GM12878 (cell line): Measurements from ENCODE around the gene LRP4.
"Not testable (repeated sequence)": the region's sequence is repeated elsewhere in the genome, so short reads cannot be mapped to it uniquely, and the experiment has no call there.

Experiments used
- CTCF ChIP-seq, 3 experiments: IDR thresholded peaks in 2 of 3; conservative IDR thresholded peaks in 1 of 3; 2 replicates each; pipeline ENCODE4 v1.5.1; 2011; ENCODE audit warnings: low read depth in 3 of 3, low read length in 3 of 3, mild to moderate bottlenecking in 3 of 3, control low read depth in 2 of 3, moderate library complexity in 2 of 3, inconsistent platforms in 1 of 3, mixed read lengths in 1 of 3; ENCODE audit not compliant: control insufficient read depth in 2 of 3, insufficient read depth in 1 of 3; ENCODE audit errors: extremely low read depth in 1 of 3
- EP300 ChIP-seq, 2 experiments: fragments of 150-350 bp in 1 of 2; IDR thresholded peaks; 2 replicates each; pipeline ENCODE4 v1.6.1; 2011 to 2012; ENCODE audit warnings: low read depth in 2 of 2, low read length in 2 of 2, borderline replicate concordance in 1 of 2, improper control_type of control experiment in 1 of 2, inconsistent platforms in 1 of 2; ENCODE audit not compliant: control insufficient read depth in 1 of 2
- ETV6 ChIP-seq, 2 experiments: fragments of 450-650 bp in 1 of 2; IDR thresholded peaks in 1 of 2; conservative IDR thresholded peaks in 1 of 2; 2 replicates each; pipeline ENCODE4 v1.6.1; 2014; ENCODE audit warnings: antibody characterized with exemption in 1 of 2, borderline replicate concordance in 1 of 2, low read depth in 1 of 2, mild to moderate bottlenecking in 1 of 2, moderate library complexity in 1 of 2
- KDM1A ChIP-seq: fragments of 200-600 bp; sonication (generic); IDR thresholded peaks from 2 replicates; pipeline ENCODE4 v1.6.1; 2016; ENCODE audit warnings: borderline replicate concordance
- MXI1 ChIP-seq: fragments of 150-350 bp; IDR thresholded peaks from 2 replicates; pipeline ENCODE4 v1.6.1; 2011; ENCODE audit warnings: low read depth, mild to moderate bottlenecking, inconsistent platforms, low read length, improper control_type of control experiment
- PAX5 ChIP-seq: IDR thresholded peaks from 2 replicates; pipeline ENCODE4 v1.6.1; 2011; ENCODE audit warnings: low read depth, low read length, borderline replicate concordance
- RB1 ChIP-seq: fragments of 450-650 bp; formaldehyde crosslinking; IDR thresholded peaks from 2 replicates; pipeline ENCODE4 v1.6.1; 2017; ENCODE audit warnings: mild to moderate bottlenecking, borderline replicate concordance
- SP1 ChIP-seq: IDR thresholded peaks from one replicate; pipeline ENCODE4 v1.6.1; 2011; ENCODE audit warnings: low read depth, low read length
- ZNF592 ChIP-seq: fragments of 450-650 bp; IDR thresholded peaks from 2 replicates; pipeline ENCODE4 v1.6.1; 2017; ENCODE audit warnings: mild to moderate bottlenecking, moderate library complexity
- TF ChIP-seq, protein P1 (sequence below): IDR thresholded peaks from 2 replicates; pipeline ENCODE4 v1.6.1; 2012; ENCODE audit warnings: low read depth, low read length, improper control_type of control experiment

- TF ChIP-seq, protein P1, sequence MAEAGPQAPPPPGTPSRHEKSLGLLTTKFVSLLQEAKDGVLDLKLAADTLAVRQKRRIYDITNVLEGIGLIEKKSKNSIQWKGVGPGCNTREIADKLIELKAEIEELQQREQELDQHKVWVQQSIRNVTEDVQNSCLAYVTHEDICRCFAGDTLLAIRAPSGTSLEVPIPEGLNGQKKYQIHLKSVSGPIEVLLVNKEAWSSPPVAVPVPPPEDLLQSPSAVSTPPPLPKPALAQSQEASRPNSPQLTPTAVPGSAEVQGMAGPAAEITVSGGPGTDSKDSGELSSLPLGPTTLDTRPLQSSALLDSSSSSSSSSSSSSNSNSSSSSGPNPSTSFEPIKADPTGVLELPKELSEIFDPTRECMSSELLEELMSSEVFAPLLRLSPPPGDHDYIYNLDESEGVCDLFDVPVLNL: not testable (repeated sequence)
- not testable (repeated sequence) for TF ChIP-seq EP300 (IDR thresholded peaks at IDR 0.05; ENCODE audit: borderline replicate concordance in 1 of 2, control insufficient read depth in 1 of 2, low read depth in 2 of 2, low read length in 2 of 2); SP1; KDM1A; RB1; CTCF (IDR thresholded peaks at IDR 0.05 in 2 of 3, conservative IDR thresholded peaks at IDR 0.05 in 1 of 3; ENCODE audit: control insufficient read depth in 2 of 3, extremely low read depth in 1 of 3, insufficient read depth in 1 of 3, low read depth in 3 of 3, low read length in 3 of 3); ZNF592; MXI1; PAX5; ETV6 (conservative IDR thresholded peaks at IDR 0.05 in 1 of 2, IDR thresholded peaks at IDR 0.05 in 1 of 2; ENCODE audit: borderline replicate concordance in 1 of 2, low read depth in 1 of 2)
Observed at GRCh38 chr11:46961886-46962285, 43.5 kb upstream of the LRP4 start.
